Activated CD4-positive, alpha-beta T cell treated with anti-CD3 and anti-CD28 coated beads for 36 hours (primary cell): Measurements from ENCODE around the gene TMPRSS7. TPM values are rescaled to one million over a fixed set of nuclear protein-coding genes. Genes with fewer than 3 reads are reported as not detected.

ENCODE experiments used
- ATAC-seq: fragments of 200-7000 bp; cut with Tn5 transposase; one replicate; pipeline ENCODE4 v1.10.0; 2021; ENCODE audit warnings: mild to moderate bottlenecking, moderate library complexity
- CTCF ChIA-PET: fragments of 350-600 bp; sonication (Branson Sonifier 250); formaldehyde crosslinking; loops from one replicate; lab custom pipeline; 2021; ENCODE audit warnings: antibody characterized with exemption; lab: Charles Lee
- POLR2A ChIA-PET: fragments of 350-600 bp; sonication (Branson Sonifier 250); formaldehyde crosslinking; loops from one replicate; lab custom pipeline; 2021; ENCODE audit warnings: antibody characterized with exemption, inconsistent platforms; lab: Charles Lee
- DNase-seq: peaks from one replicate; pipeline ENCODE4 v3.0.0-alpha.2; 2020
- H3K27ac Mint-ChIP-seq: one replicate; pipeline ENCODE4 v1.8.0; 2021; ENCODE audit warnings: mixed read lengths
- H3K27me3 Mint-ChIP-seq: one replicate; pipeline ENCODE4 v1.8.0; 2021; ENCODE audit warnings: mixed read lengths
- H3K36me3 Mint-ChIP-seq: one replicate; pipeline ENCODE4 v1.8.0; 2021; ENCODE audit warnings: low read depth, mixed read lengths
- H3K4me1 Mint-ChIP-seq: one replicate; pipeline ENCODE4 v1.8.0; 2021; ENCODE audit warnings: mixed read lengths
- H3K4me3 Mint-ChIP-seq: one replicate; pipeline ENCODE4 v1.8.0; 2021; ENCODE audit warnings: mild to moderate bottlenecking, moderate library complexity, mixed read lengths
- H3K9me3 Mint-ChIP-seq: one replicate; pipeline ENCODE4 v1.8.0; 2021; ENCODE audit warnings: low read depth, mixed read lengths
- intact Hi-C, 2 experiments: fragments of 100-400 bp; cut with DNase I in 1 of 2; cut with micrococcal nuclease in 1 of 2; formaldehyde crosslinking; loops; one replicate each; pipeline versions ENCODE4 v1.14.2 to v1.15.1; 2022 to 2024; cut with DNase I, micrococcal nuclease
- microRNA-seq: library from miRNA; unstranded; fragments of <30 nt; microRNA quantifications from one replicate; pipeline ENCODE4 v1.2.0, GENCODE V29; 2021; ENCODE audit warnings: borderline replicate concordance
- total RNA-seq, 2 experiments: library from RNA; stranded (reverse); gene quantifications; one replicate each; pipeline ENCODE4 v1.2.3, GENCODE V29; 2021

TMPRSS7 gene
- total RNA-seq, 2 experiments from 2014 or later = not detected

- CTCF ChIA-PET = interaction anchor here (0.6 to 5.9 kb wide), 9 partner anchors 9 to 587 kb away, joined by 3 to 36 read pairs (median 3); partner anchors contain the start of gene CD200
- intact Hi-C loops = loop anchor here in 1 of 2 experiments (2.0 kb wide), 2 partner anchors 42 to 432 kb away; partner anchors contain the start of genes ATG3 and C3orf52
- POLR2A ChIA-PET = interaction anchor here (0.6 to 0.8 kb wide), 2 partner anchors 247 to 369 kb away, joined by 3 read pairs; no protein-coding TSS in a partner anchor
- Mint-ChIP-seq H3K27ac (peak overlapping the region; percentile 69), H3K9me3 (no peaks in the 10 kb centered on the region), H3K36me3 (peaks cover 19% of the 10 kb centered on the region), H3K4me1 (peaks cover 82% of the 10 kb centered on the region), H3K4me3 (peak overlapping the region; percentile 20), H3K27me3 (no peaks in the 10 kb centered on the region)
- DNase-seq (peak; percentile 75), ATAC-seq (peak; percentile 82)
Measured at GRCh38 chr3:112128843-112129727, 94.5 kb downstream of the TMPRSS7 start.

GRCh38 chr3:112129925-112130637, 95.5 kb downstream of the TMPRSS7 start:
- intact Hi-C loops = loop anchor here in 1 of 2 experiments (2.0 to 10.0 kb wide), 4 partner anchors 43 to 885 kb away; partner anchors contain the start of genes ATG3, C3orf52 and CD200R1
- Mint-ChIP-seq H3K36me3 (peaks cover 13% of the 10 kb centered on the region), H3K27ac (peak overlapping the region; percentile 69), H3K4me1 (peaks cover 90% of the 10 kb centered on the region), H3K27me3 (no peaks in the 10 kb centered on the region), H3K9me3 (no peaks in the 10 kb centered on the region), H3K4me3 (no peak overlapping the region)
- POLR2A ChIA-PET = no interaction called here
- CTCF ChIA-PET = interaction anchor here (1.1 to 5.9 kb wide), 2 partner anchors 19 to 174 kb away, joined by 3 to 36 read pairs; no protein-coding TSS in a partner anchor
- DNase-seq (no peak), ATAC-seq (no peak)

- intact Hi-C loops = loop anchor here in 1 of 2 experiments (10.0 kb wide), 2 partner anchors 844 to 884 kb away; partner anchors contain the start of gene CD200R1
- CTCF ChIA-PET = interaction anchor here (1.0 kb wide), 1 partner anchor 163 kb away, joined by 4 read pairs; the partner anchor contains the start of gene SLC9C1
Measured at GRCh38 chr3:112130638-112130993, 96.1 kb downstream of the TMPRSS7 start.

More at GRCh38 chr3:112130638-112130993, 96.1 kb downstream of the TMPRSS7 start:
- ATAC-seq = no peak
- Mint-ChIP-seq H3K27me3 (no peaks in the 10 kb centered on the region), H3K9me3 (no peaks in the 10 kb centered on the region), H3K27ac (peak overlapping the region; percentile 59), H3K4me1 (peaks cover 92% of the 10 kb centered on the region), H3K36me3 (peaks cover 13% of the 10 kb centered on the region), H3K4me3 (no peak overlapping the region)
- POLR2A ChIA-PET = no interaction called here
- DNase-seq = no peak

Small RNA genes within 50 kb of the gene (microRNA-seq; reads per million reads assigned to microRNA genes)
- gene MIR567 = not detected

Other genes with a start within 250 kb of the TMPRSS7 start
- under 1 TPM; 0.75 to 0.81 TPM for gene PHLDB2, start 175.5 kb upstream of the TMPRSS7 start, total RNA-seq
- gene ABHD10, start 55.7 kb upstream of the TMPRSS7 start, total RNA-seq = 10 to 100 TPM; 58.7 to 64.1 TPM
- 1 to 10 TPM; 3.2 to 3.5 TPM for gene TAGLN3, start 35.8 kb upstream of the TMPRSS7 start, total RNA-seq
- gene C3orf52, start 51.7 kb downstream of the TMPRSS7 start, total RNA-seq = 1 to 10 TPM; 8.7 to 9.3 TPM
- gene GCSAM, start 98.5 kb downstream of the TMPRSS7 start, total RNA-seq = 10 to 100 TPM in 1 of 2 experiments, 1 to 10 TPM in 1; 9.3 to 12.1 TPM